HG02759 (cell line): ENCODE results near the gene HCAR3.
"Not testable (repeated sequence)": the region's sequence is repeated elsewhere in the genome, so short reads cannot be mapped to it uniquely, and the experiment has no call there.

Experiments used
- ATAC-seq: cut with Tn5 transposase; IDR thresholded peaks from one replicate; pipeline ENCODE4 v1.9.1; 2021; ENCODE audit warnings: mild to moderate bottlenecking, moderate library complexity; ENCODE audit not compliant: unreplicated experiment

The HCAR3 gene

GRCh38 chr12:122724641-122725243 is 8.1 kb upstream of the HCAR3 start:
- ATAC-seq, result peak; percentile 39

GRCh38 chr12:122722387-122722786 is 5.8 kb upstream of the HCAR3 start:
- no peak for ATAC-seq

GRCh38 chr12:122721057-122721545 is 4.5 kb upstream of the HCAR3 start:
- ATAC-seq, result no peak

GRCh38 chr12:122715211-122715610 is 1.4 kb downstream of the HCAR3 start:
- ATAC-seq, result not testable (repeated sequence)

- ATAC-seq, result not testable (repeated sequence)
These were observed 3.0 kb downstream of the HCAR3 start for GRCh38 chr12:122713491-122714188.

- ATAC-seq, result not testable (repeated sequence)
These were observed 5.3 kb downstream of the HCAR3 start for GRCh38 chr12:122711266-122711665.

GRCh38 chr12:122710341-122710740 is 6.3 kb downstream of the HCAR3 start:
- ATAC-seq, result not testable (repeated sequence)

- not testable (repeated sequence) for ATAC-seq
These were observed 7.3 kb downstream of the HCAR3 start for GRCh38 chr12:122709287-122709686.

- ATAC-seq, result not testable (repeated sequence)
These were observed 12.8 kb downstream of the HCAR3 start for GRCh38 chr12:122703841-122704240.

GRCh38 chr12:122702890-122703611 is 13.6 kb downstream of the HCAR3 start, which contains the start of gene HCAR2:
Gene HCAR2, minus strand, starts transcription at chr12:122703357. Its CDS starts 74 bp downstream, at chr12:122703283.
- not testable (repeated sequence) for ATAC-seq

GRCh38 chr12:122701481-122701880 is 15.1 kb downstream of the HCAR3 start:
- not testable (repeated sequence) for ATAC-seq

GRCh38 chr12:122700038-122700710 is 16.4 kb downstream of the HCAR3 start:
- ATAC-seq, result not testable (repeated sequence)

GRCh38 chr12:122696922-122697321 is 19.7 kb downstream of the HCAR3 start:
- ATAC-seq, result not testable (repeated sequence)

GRCh38 chr12:122691566-122691965 is 25.0 kb downstream of the HCAR3 start:
- ATAC-seq, result no peak

- no peak for ATAC-seq
These were observed 28.3 kb downstream of the HCAR3 start for GRCh38 chr12:122688291-122688690.

- ATAC-seq, result no peak
These were observed 29.5 kb downstream of the HCAR3 start for GRCh38 chr12:122687086-122687485.

GRCh38 chr12:122686538-122686937 is 30.1 kb downstream of the HCAR3 start:
- ATAC-seq, result no peak

GRCh38 chr12:122684297-122684813 is 32.3 kb downstream of the HCAR3 start:
- ATAC-seq, result no peak

- no peak for ATAC-seq
These were observed 34.8 kb downstream of the HCAR3 start for GRCh38 chr12:122681814-122682213.

GRCh38 chr12:122680989-122681388 is 35.6 kb downstream of the HCAR3 start:
- ATAC-seq, result not testable (repeated sequence)

- not testable (repeated sequence) for ATAC-seq
These were observed 39.8 kb downstream of the HCAR3 start for GRCh38 chr12:122676781-122677180.
